ENCODE measurements around the gene KLLN.
"Not testable (repeated sequence)": the region's sequence is repeated elsewhere in the genome, so short reads cannot be mapped to it uniquely, and the experiment has no call there.

GRCh38 chr10:87863951-87864495, 690 bp upstream of the KLLN start:
- not testable (repeated sequence) for TF ChIP-seq POLR2A, CTCF (IDR thresholded peaks at IDR 0.05)

All from adrenal gland (tissue), 5 donors.